Fibroblast of skin of back (primary cell): ENCODE data around the gene CACNA1D.

Experiments
- DNase-seq: peaks from one replicate; pipeline ENCODE4 v3.0.0-alpha.2; 2013

CACNA1D gene

GRCh38 chr3:53860196-53860595, 365.8 kb downstream of the CACNA1D start:
- no peak for DNase-seq

- DNase-seq = no peak
These were observed 367.8 kb downstream of the CACNA1D start for GRCh38 chr3:53862241-53862640.

GRCh38 chr3:53863145-53863544, 368.7 kb downstream of the CACNA1D start:
- no peak for DNase-seq
